ENCODE data around the gene SMAD4. TPM values are rescaled to one million over a fixed set of nuclear protein-coding genes. Genes with fewer than 3 reads are reported as not detected.

The SMAD4 gene
- total and polyA plus RNA-seq, 10 donors = 8.9 to 139 (median 95.9) TPM

DNA sequence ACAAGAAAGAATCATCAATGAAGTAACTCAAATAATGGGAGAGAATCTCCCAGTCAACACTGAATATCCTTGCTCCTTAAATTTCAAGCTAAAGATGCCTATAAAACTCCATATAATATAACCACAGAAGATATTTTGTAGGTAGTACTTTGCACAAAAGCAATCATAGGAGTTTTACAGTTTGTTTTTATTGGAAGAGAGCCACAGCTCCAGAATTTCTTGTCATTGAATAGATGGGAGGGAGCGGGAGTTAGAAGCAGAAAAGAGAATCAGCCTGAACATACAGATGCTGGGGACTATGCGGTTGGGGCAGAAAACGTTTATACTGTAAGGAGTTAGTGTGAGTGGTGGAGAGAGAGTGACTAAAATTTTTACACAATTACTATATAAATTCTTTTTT lies 18.3 kb upstream of the SMAD4 start:
- H3K27ac ChIP-seq = no peak overlapping the region
- TF ChIP-seq POLR2AphosphoS5 (IDR thresholded peaks at IDR 0.05) = no peak
- TF ChIP-seq POLR2A (IDR thresholded peaks at IDR 0.05) = no peak
- TF ChIP-seq, protein P1, sequence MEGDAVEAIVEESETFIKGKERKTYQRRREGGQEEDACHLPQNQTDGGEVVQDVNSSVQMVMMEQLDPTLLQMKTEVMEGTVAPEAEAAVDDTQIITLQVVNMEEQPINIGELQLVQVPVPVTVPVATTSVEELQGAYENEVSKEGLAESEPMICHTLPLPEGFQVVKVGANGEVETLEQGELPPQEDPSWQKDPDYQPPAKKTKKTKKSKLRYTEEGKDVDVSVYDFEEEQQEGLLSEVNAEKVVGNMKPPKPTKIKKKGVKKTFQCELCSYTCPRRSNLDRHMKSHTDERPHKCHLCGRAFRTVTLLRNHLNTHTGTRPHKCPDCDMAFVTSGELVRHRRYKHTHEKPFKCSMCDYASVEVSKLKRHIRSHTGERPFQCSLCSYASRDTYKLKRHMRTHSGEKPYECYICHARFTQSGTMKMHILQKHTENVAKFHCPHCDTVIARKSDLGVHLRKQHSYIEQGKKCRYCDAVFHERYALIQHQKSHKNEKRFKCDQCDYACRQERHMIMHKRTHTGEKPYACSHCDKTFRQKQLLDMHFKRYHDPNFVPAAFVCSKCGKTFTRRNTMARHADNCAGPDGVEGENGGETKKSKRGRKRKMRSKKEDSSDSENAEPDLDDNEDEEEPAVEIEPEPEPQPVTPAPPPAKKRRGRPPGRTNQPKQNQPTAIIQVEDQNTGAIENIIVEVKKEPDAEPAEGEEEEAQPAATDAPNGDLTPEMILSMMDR (IDR thresholded peaks at IDR 0.05 in 8 of 11, conservative IDR thresholded peaks at IDR 0.05 in 3 of 11) = no peak
- H3K9me3 ChIP-seq = peaks cover 0 to 6% (median 0%) of the 10 kb centered on the region in 8 donors
- no peak overlapping the region for H3K4me3 ChIP-seq
- no peaks in the 10 kb centered on the region for H3K27me3 ChIP-seq (replicated peaks in 1 of 7)
- H3K4me1 ChIP-seq = no peaks in the 10 kb centered on the region
- H3K36me3 ChIP-seq = peaks cover 0 to 6% (median 0%) of the 10 kb centered on the region in 6 donors
- WGBS, 5 donors = 80 to 91% (median 88%) methylated on average over 3 of the region's 3 CpGs
- no peak for DNase-seq
- intact Hi-C loops (cut with DNase I; ENCODE audit: low total_unique reads) = no loop called here

DNA sequence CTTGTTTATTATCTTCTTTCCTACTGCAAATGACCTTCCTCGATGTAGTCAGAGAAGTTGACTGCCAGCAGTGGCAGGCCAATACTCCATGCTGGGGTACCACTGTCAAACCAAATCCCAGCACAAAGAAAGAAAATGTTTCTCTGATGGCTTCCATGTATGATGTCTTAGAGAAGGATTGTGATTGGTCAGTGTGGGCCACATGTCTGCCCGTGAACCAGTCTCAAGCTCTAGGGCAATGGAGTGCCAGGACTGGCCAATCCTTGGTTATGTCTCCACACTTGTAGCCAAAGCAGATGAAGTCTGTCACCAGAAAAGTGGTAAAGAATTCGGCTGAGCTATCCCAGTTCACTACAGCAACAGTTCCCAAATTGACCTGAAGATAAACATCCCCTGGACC lies 17.6 kb upstream of the SMAD4 start:
- H3K4me1 ChIP-seq = no peaks in the 10 kb centered on the region
- peaks cover 0 to 6% (median 0%) of the 10 kb centered on the region in 8 donors for H3K9me3 ChIP-seq
- H3K27ac ChIP-seq = no peak overlapping the region
- TF ChIP-seq POLR2A (IDR thresholded peaks at IDR 0.05) (no peak), POLR2AphosphoS5 (IDR thresholded peaks at IDR 0.05) (no peak)
- TF ChIP-seq, protein P1 (IDR thresholded peaks at IDR 0.05 in 8 of 11, conservative IDR thresholded peaks at IDR 0.05 in 3 of 11) = no peak
- no peaks in the 10 kb centered on the region for H3K27me3 ChIP-seq (replicated peaks in 1 of 7)
- intact Hi-C loops (cut with DNase I; ENCODE audit: low total_unique reads) = no loop called here
- 81 to 99% (median 91%) methylated on average over 3 of the region's 3 CpGs for WGBS, 5 donors
- H3K4me3 ChIP-seq = no peak overlapping the region
- H3K36me3 ChIP-seq = peaks cover 0 to 11% (median 0%) of the 10 kb centered on the region in 6 donors
- DNase-seq = no peak

DNA sequence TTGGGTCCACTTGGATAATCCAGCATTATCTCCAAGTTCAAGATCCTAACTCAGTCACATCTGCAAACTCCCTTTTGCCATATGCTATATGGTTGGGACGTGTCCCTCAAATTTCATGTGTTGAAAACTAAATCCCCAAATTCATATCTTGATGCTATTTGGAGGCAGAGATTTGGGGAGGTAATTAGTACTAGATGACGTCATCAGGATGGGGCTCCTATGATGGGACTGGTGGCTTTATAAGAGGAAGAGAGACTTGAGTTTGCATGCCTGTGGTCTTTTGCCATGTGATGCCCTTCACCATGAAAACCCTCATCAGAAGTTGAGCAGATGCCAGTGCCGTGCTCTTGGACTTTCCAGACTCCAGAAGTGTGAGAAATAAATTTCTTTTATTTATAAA lies 16.8 kb upstream of the SMAD4 start:
- no peaks in the 10 kb centered on the region for H3K4me1 ChIP-seq
- peaks cover 0 to 14% (median 0%) of the 10 kb centered on the region in 6 donors for H3K36me3 ChIP-seq
- TF ChIP-seq, protein P1 (IDR thresholded peaks at IDR 0.05 in 8 of 11, conservative IDR thresholded peaks at IDR 0.05 in 3 of 11) = no peak
- TF ChIP-seq POLR2A (IDR thresholded peaks at IDR 0.05) (no peak), POLR2AphosphoS5 (IDR thresholded peaks at IDR 0.05) (no peak)
- no peak overlapping the region for H3K27ac ChIP-seq
- no peak overlapping the region for H3K4me3 ChIP-seq
- peaks cover 0 to 6% (median 0%) of the 10 kb centered on the region in 8 donors for H3K9me3 ChIP-seq
- no peaks in the 10 kb centered on the region for H3K27me3 ChIP-seq (replicated peaks in 1 of 7)
- intact Hi-C loops (cut with DNase I; ENCODE audit: low total_unique reads) = no loop called here
- WGBS, 5 donors = 83 to 96% (median 91%) methylated on average over 3 of the region's 3 CpGs
- no peak for DNase-seq

DNA sequence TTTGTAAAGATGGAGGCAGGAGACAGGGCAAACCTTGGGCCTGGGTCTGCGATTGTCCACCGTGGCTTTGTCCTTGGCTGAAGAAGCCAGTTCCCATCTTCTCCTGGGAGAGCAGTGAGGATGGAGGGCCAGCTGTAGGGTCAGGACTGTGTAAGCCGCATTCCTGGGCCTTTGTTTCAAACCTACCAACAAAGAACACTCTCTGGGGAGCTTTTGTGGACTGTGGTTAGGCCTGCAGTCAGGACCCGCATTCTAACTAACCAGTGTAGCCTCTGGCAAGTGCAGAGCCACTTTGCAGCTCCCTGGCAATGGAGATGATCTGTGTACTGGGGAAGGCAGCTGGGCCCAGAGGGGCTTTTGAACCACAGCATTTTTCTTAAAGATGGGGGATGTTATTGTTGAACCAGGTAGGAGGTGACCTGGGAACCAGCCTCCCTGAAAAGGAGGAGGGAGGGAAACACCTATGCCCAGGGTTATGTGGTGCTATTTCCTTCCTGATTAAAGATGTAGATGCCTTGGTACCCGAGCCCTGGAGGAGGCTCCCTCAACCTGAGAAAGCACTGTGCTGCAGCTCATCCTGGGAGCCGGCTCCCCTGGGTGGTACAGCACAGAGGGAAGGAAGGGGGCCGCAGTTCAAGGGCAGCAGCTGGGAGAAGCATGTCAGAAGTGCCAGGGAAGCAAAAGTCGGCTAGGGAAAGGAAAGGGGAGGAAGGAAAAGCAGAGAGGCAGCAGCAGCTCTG lies 12.7 kb upstream of the SMAD4 start:
- intact Hi-C loops (cut with DNase I; ENCODE audit: low total_unique reads) = no loop called here
- H3K27ac ChIP-seq = no peak overlapping the region
- TF ChIP-seq, protein P1 (IDR thresholded peaks at IDR 0.05 in 8 of 11, conservative IDR thresholded peaks at IDR 0.05 in 3 of 11) = no peak
- TF ChIP-seq POLR2AphosphoS5 (IDR thresholded peaks at IDR 0.05) (no peak), POLR2A (IDR thresholded peaks at IDR 0.05) (no peak)
- H3K4me3 ChIP-seq = no peak overlapping the region
- H3K27me3 ChIP-seq (replicated peaks in 1 of 7) = no peaks in the 10 kb centered on the region
- H3K36me3 ChIP-seq = peaks cover 0 to 22% (median 0%) of the 10 kb centered on the region in 6 donors
- no peaks in the 10 kb centered on the region for H3K4me1 ChIP-seq
- WGBS, 5 donors = 73 to 82% (median 78%) methylated on average over 8 of the region's 8 CpGs
- peaks cover 0 to 6% (median 0%) of the 10 kb centered on the region in 8 donors for H3K9me3 ChIP-seq
- no peak for DNase-seq
